HG03439 (cell line): ENCODE measurements around the gene YBEY.
"Not testable (repeated sequence)": the region's sequence is repeated elsewhere in the genome, so short reads cannot be mapped to it uniquely, and the experiment has no call there.

Experiments used
- ATAC-seq: cut with Tn5 transposase; IDR thresholded peaks from one replicate; pipeline ENCODE4 v1.9.1; 2021; ENCODE audit warnings: mild to moderate bottlenecking, moderate library complexity; ENCODE audit not compliant: unreplicated experiment

Gene YBEY, protein sequence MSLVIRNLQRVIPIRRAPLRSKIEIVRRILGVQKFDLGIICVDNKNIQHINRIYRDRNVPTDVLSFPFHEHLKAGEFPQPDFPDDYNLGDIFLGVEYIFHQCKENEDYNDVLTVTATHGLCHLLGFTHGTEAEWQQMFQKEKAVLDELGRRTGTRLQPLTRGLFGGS

DNA sequence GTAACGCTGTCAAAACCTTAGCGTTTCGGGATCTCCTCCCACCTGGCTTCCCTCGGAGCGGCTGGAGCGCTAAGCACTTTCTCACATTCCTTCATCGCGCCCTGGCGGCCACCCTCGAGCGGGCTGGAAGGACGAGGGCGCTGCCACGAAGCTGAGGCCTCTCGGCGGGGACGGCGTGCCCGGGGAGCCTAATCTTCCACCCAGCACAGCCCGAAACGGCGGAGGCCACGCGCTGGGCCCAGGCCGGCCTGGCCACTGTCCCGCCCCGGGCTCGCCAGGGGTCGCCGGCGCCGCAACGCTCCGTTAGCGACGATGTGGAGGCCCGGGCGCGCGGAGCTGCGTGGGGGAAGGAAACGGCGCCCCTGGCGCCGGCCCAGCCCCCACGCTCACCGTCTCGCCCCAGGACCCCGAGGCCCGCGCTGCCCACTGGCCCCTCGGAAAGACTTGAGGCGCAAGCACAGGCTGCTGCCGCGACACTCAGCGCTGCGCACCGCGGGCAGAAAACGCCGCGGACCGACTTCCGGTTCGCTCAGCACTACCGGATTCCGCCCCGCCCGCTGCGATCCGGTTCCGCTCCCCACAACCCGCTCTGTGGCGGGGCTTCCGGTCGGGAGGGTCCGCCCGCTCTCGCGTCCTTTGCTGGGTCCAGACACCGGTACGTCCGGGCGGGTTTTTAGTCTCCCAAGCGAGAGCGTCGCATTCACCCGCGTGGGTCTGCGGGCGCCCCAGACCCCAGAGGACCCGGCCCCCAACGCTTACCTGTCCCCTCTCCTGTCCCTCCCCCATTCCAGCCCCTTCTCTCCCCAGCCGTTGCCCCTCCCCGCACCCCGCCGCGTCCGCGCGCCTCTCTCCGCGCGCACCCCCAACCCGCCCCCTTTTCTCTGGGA lies at the start of gene YBEY:
Gene YBEY, plus strand, starts transcription at position 582 of the 887 bp plus-strand sequence. CDS start 572 bp downstream, outside the sequence.
- ATAC-seq = peak; percentile 84

DNA sequence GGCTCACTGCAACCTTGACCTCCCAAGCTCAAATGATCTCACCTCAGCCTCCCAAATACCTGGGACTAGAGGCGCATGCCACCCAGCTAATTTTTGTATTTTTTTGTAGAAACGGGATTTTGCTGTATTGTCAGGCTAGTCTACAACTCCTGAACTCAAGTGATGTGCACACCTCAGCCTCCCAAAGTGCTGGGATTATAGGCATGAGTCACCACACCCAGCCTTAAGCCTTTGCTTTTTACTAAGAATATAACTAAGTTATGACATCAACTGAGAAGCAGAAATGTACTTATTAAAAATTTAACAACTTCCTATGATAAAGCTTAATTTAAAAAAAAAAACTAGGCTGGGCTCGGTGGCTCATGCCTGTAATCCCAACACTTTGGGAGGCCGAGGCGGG lies 48.7 kb upstream of the YBEY start:
- ATAC-seq = no peak

DNA sequence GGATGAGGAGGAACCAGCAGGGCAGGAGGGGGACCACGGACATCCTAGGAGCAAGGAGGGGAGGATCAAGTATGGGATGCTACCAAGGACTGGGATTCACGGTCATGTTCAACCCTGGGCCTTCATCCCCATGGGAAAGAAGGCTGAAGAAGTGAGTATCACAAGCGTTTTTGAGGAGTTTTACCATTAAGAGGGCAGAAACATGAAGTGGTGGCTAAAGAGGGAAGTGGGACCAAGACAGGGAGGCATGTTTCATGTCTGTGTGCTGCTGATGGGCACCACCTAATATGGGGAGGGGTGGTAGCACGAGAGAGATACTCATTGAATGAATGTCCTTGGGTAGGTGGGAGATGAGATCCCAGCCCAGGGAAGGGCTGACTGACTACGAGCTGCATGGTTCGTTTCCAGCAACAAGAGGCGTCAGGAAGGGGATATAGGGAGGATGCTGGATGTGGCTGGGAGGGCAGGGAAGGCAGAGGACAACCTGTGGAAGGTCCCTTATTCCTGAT lies 46.3 kb upstream of the YBEY start:
- ATAC-seq = no peak

DNA sequence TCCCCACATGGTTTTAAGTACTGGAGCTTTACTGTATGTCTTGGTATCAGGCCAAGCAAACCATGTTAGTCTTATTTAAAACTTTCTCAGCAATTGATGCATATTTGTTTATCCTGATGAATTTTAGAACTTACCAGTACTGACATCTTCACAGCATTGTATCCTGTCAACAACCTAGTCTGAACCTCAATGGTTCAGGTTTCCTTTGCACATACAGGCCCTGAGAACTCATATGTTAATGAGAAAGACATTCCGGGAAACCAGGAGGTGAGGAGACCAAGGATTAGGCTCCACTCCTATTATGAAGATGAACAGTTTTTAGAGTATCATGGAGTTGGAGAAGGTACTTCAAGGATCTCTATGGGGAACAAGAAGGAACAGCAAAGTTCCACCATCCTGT lies 44.6 kb upstream of the YBEY start:
- not testable (repeated sequence) for ATAC-seq

DNA sequence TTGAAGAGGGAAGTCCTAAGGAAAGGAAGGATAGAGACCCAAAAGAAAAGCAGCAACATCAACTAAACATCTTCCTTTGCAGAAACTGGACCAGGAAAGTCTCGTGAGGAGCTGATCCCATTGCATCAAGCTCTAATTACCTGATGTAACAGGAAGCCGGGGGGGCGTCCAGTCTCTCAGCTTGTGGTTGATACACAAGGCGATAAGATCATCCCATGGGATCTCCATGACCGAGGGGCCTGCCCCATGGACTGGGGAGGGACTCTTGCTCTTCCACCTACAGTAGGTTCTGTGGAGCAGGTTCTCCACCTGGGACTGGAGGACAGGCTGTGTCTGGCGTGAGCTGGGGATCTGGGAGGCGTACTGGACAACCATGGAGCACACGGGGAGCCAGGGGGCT lies 42.8 kb upstream of the YBEY start:
- no peak for ATAC-seq

DNA sequence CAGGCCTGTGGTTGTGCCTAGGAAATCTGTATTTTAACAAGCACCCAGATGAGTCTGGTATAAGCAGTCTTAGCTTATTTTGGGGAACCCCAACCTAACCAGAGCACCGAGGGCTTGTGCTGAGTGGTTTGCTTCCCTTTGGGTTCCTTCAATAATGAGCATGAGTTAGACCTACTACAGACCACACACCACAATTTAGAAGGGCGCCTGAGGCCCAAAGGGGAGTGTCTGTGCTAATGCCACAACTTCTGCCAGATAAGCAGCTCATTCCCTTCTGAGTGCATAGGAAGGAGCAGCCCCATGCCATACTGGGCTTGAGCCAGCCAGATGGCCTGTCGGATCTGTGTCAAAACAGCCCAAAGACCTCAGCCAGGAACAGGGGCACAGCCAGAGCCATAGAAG lies 42.2 kb upstream of the YBEY start:
- ATAC-seq = no peak

DNA sequence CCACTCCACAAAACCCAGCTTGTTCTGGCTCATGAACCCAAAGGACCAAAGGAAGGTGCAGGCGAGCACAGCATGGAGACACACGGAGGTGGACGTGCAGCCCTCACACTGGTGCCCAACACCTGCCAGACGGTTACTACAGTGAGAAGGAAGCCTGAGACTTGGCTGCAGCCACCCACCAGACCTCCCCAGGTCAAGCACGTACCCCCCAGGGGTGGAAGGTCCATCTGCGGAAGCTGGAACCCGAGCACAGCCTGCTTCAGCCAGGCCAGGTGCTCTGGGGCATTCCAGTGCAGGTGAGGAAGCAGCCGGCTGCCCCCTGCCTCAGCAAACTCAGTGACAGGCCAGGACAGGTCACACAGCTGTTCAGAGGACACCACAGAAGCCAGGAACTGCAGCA lies 41.5 kb upstream of the YBEY start:
- no peak for ATAC-seq

DNA sequence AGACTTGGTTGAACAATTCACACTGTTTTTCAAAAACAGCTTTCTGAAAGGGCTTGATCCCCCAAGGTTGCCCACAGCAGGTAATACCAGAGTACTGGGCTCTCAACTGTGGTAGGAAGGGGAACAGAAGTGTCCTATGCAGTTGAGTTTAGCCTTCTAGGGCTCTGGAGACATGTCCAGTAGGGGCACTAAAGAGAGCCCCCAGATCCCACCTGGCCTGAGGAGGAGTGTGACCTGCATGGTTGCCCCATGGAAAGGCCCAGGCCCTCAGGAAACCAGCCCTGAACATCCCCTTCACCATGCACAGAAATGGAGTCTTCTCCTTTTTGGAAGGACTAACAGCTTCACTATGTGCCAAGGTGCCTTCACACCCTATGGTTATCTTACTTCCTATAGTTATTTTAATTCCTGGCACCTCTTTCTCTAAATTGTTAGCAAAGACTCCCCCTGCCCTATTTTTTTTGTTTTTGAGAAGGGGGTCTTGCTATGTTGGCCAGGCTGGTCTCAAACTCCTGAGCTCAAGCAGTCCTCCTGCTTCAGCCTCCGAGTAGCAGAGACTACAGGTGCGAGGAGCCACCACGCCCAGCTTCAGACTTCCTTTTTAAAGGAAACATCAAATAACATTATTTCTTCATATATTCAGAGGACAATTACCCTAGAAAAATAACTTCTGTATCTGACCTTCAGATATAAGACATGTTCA lies 40.8 kb upstream of the YBEY start:
- no peak for ATAC-seq

DNA sequence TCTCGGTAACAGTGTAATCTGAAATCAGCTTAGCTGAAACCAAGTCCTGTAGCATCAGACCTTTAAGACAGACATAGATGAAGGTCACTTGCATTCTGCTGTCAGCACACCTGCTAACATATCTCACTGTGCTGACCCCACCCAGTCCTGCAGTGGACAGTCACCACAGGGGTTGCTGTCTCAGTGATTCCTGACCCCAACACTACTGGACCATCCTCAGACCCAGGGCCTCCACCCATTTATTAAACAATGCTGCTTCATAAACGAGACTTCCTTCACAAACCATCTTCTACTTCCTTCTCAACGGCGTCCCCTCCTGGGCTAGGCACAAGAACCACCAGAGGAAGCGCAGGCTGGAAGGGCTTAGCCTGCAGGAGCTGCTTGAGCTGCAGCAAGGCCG lies 39.8 kb upstream of the YBEY start:
- ATAC-seq = no peak

DNA sequence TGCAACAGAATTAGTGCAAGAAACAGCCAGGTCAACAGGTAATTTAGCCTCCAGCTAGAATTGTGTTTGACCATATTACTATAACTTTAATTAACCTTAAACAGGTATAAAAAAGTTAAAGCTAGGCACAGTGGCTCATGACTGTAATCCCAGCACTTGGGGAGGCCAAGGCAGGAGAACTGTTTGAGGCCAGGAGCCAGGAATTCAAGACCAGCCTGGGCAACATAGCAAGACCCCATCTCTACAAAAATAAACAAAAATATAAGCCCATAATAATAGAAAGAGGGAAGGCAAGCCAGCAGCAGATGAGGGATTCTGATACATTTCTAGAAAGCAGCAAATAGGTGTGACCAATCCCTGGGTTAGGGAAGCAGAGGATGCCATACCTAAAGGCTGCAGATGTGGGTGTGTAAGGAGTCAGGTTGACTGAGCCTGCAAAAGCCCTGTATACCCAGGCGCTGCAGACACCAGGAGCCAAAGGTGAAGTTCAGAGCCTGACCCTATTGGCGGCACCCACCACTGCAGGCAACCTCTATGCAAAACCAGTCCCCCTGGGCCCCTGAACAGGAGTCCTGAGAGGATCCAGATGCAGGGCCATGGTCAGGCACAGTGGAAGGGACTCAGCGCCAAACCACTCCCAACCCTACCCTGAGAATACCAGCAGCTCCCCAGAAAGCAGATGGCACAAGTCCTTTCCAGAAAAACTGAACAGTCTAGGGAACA lies 38.3 kb upstream of the YBEY start:
- no peak for ATAC-seq

DNA sequence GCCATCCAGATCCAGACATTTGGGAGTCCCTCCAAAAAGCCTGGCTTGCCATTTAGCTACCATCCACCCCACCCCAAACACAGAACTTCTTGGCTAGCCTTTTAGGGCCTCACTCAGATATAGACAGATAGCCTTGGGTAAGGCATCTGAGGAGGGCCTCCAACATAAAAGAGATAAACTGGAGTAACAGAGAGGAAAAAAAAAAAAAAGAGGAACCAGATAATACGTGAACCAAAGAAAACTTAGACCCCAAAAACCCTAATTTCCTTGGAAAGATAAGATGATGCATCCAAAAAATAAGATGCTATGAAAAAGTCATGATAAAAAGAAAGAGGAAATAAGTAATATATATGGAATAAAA lies 37.7 kb upstream of the YBEY start:
- ATAC-seq = no peak

DNA sequence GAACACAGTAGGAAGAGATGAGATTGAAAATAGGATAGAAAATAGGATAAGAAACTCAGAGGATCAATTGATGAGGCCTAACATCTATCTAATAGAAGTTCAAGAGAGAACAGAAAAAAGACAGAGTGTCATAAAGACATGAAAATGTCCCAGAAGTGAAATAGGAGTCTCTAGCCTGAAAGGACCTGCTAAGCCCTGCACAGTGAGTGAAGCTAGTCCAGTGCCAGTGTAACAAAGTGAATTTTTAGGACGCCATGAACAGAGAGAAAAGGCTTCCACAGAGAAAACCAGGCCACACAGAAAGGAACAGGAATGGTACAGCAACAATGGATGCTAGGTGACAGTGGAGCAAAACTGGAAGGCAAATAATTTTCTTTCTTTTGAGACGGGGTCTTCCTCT lies 37.3 kb upstream of the YBEY start:
- no peak for ATAC-seq

DNA sequence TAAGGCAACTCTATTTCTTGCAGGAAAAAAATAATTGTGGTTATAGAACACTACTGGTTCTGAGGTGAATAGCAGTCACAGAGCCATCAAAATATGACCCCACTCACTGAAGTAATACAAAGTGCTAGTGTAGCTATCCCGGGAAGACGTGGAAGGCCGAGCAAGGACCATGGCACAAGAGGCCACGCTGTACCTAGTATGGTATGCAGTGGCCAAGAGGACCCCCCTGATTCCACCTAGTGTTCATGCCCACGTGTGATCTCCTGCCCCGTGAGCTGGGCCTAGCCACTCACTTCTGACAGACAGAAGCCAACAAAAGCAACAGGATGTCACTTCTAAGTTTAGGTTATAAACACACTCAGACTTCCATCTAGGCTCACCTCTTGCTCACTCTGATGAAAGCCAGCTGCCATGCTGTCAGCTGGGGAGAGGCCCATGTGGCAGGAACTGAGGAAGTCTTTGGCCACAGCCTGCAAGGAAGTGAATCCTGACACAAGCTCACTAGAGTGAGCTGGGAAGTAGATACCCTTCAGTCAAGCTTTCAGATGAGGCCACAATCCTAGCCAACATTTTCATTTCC lies 35.9 kb upstream of the YBEY start:
- no peak for ATAC-seq

DNA sequence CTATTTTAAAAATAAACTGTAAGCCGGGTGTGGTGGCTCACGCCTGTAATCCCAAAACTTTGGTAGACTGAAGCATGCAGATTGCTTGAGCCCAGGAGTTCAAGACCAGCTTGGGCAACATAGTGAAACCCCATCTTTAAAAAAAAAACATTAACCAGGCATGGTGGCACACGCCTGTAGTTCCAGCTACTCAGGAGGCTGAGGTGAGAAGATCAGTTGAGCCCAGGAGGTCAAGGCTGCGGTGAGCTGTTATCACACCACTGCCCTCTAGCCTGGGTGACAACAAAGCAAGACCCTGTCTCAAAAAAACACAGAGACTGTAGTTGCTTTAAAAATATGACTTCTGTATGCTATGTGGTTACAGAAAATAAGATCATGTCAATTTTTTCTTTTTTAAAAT lies 33.3 kb upstream of the YBEY start:
- ATAC-seq = no peak

DNA sequence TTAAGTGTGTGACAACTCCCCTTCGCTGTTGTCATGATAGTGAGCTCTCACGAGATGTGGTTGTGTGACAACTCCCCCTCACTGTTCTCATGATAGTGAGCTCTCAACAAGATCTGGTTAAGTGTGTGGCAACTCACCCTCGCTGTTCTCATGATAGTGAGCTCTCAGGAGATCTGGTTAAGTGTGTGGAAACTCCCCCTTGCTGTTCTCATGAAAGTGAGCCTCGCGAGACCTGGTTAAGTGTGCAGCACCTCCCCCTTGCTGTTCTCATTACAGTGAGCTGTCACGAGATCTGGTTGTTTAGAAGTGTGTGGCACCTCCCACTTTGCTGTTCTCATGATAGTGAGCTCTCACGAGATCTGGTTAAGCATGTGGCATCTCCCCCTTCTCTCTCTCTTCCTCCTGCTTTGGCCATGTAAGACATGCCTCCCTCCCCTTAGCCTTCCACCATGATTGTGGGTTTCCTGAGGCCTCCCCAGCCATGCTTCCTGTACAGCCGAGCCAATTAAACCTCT lies 32.5 kb upstream of the YBEY start:
- ATAC-seq = peak; percentile 44

DNA sequence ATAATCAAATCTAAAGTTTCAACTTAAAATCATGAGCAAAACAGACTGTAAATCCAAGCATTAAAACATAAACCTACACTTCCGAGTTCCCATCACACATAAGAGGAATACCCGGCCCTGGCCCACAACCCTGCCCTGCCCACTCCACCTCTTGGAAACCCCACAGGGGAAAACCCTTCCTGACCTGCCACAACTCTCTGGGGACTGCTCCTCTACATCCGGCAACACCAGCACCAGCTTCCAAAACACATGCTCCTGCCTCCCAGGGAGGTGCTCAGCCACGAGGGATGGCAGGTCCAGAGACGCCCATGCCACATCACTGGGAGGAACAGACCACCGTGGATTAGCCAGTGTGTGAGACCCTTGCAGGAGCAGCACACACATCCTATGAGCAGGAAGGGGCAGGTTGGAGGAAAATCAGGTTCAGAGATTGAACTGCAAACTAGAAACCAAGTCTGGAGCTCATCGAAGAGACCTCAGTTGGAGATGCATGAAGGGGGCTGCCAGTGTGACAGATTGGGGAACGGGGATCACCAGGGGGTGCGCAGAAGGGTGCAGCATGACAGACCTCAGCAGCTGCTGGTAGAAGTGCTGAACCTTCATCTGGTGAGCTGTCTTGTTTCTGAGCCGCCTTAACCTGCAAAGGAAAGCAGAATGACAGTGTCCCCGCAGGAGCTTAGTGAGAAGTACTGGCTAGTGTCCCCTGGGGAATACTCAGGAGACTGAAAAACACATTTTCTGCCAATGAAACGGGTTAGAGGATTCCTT lies 31.8 kb upstream of the YBEY start:
- no peak for ATAC-seq

DNA sequence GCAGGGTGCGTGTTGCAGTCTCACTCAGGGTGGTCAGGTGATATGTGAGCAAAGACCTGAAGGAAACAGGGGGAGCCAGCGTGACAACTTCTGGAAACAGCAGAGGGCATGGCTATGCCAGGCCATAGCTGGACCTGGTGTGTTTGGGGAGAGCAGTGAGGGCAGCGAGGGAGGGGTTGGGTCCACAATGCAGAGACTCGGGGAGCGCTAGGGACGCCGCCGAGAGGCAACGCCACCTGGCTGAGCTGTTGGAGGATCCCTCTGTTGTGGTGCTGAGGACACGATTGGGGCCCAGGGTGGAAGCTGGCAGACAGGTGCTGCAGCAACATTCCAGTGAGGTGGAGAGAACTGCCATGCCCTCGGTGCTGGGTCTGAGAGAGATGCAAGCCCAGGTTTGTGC lies 31.0 kb upstream of the YBEY start:
- no peak for ATAC-seq

DNA sequence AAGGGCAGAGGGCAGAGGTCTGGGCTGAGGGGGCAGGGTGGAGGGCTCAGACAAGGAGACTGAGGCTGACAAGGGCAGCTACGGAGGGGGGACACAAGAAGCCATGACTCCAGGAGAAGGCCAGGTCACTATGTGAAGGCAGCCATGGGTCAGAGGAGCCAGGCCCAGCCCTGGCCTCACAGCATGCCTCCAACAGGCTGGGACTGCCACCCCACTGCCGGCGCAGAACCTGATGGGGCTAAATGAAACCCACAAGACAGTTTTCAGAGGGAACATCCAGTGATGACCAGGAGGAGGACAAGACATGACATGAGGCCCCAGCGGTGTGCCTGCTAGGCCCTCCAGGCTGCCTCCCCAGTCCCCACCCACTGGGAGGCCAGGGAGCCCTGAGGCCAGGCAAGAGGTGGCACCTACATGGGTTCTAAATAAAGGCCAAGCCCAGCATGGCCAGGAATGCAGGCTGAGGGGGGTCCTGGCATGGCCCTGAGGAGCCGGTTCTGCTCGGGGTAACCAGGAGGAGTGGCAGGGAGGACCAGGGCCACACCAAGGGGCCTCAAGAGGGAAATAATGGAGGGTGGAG lies 30.3 kb upstream of the YBEY start:
- ATAC-seq = no peak

DNA sequence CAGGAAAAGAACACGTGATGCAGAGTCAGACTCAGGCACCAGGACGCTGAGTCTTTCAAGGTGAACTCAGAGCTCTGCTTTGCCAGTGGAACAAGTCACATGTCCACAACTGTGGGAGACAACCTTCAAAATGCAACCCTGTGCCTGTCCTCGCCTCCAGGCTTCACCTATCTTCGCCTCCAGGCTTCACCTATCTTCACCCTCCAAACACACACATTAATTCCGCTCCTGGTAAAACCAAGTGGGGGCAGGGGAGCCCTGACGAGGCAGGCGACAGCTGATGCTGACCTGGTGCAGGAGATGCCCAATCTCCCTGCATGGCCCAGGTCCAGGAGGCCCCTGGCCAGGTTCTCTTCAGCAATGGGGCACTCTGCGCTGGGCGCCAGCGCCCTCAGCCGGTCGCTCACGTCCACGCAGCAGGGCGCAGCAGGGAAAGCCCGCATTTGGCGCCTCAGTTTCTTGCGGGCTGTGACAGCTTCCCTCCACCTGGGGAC lies 29.6 kb upstream of the YBEY start:
- no peak for ATAC-seq
